ENCODE measurements around the gene MYMX.

DNA sequence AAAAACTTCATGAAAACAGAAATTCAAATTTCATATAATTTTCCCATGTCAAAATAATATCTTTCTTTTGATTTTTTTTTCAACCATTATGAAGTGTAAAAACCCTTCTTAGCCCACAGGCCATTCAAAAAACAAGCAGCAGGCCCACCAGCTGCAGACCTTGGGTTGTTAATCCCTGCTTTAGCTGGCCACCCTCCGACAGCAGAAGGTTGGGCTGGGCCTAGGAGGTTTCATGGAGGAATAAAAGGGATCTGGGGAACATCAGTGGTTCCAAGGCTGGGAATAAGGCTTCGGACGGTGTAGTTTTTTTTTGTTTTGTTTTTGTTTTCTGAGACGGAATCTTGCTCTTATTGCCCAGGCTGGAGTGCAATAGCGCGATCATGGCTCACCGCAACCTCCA lies 26.6 kb downstream of the MYMX start:
- TF ChIP-seq EZH2 (IDR thresholded peaks at IDR 0.05) = no peak
- TF ChIP-seq POLR2AphosphoS5 (IDR thresholded peaks at IDR 0.05; ENCODE audit: borderline replicate concordance, low read depth, low read length) = no peak
